ENCODE results near the gene NCK2. TPM values are rescaled to one million over a fixed set of nuclear protein-coding genes. Genes with fewer than 3 reads are reported as not detected.

Gene NCK2
- total RNA-seq, 4 donors from 2014 or later, result 46.0 to 62.6 (median 55.3) TPM

- no peak for DNase-seq
- 83 to 88% methylated on average over 4 of the region's 4 CpGs for WGBS, 2 donors
- no peak overlapping the region for H3K4me3 ChIP-seq (replicated peaks in 1 of 3)
- H3K27ac ChIP-seq, result no peak overlapping the region
- H3K27me3 ChIP-seq, result no peaks in the 10 kb centered on the region
- H3K4me1 ChIP-seq, result no peaks in the 10 kb centered on the region
- H3K9me3 ChIP-seq, result no peaks in the 10 kb centered on the region
- H3K36me3 ChIP-seq, result no peaks in the 10 kb centered on the region
- intact Hi-C loops (cut with DNase I), result loop anchor here (10.0 kb wide), 1 partner anchor 60 kb away; no protein-coding TSS in a partner anchor
- TF ChIP-seq POLR2A (IDR thresholded peaks at IDR 0.05) (no peak), CTCF (IDR thresholded peaks at IDR 0.05) (no peak)
Observed at GRCh38 chr2:105734762-105735538, 9.8 kb upstream of the NCK2 start.

- no peak for TF ChIP-seq POLR2A (IDR thresholded peaks at IDR 0.05)
- no peak for TF ChIP-seq CTCF (IDR thresholded peaks at IDR 0.05)
- Histone ChIP-seq H3K4me1 (no peaks in the 10 kb centered on the region), H3K27ac (no peak overlapping the region), H3K36me3 (no peaks in the 10 kb centered on the region), H3K4me3 (replicated peaks in 1 of 3) (no peak overlapping the region), H3K27me3 (no peaks in the 10 kb centered on the region), H3K9me3 (no peaks in the 10 kb centered on the region)
- 93 to 98% methylated on average over 6 of the region's 6 CpGs for WGBS, 2 donors
- no peak for DNase-seq
- intact Hi-C loops (cut with DNase I), result loop anchor here (10.0 kb wide), 1 partner anchor 61 kb away; no protein-coding TSS in a partner anchor
Observed at GRCh38 chr2:105736145-105736544, 8.6 kb upstream of the NCK2 start.

DNA sequence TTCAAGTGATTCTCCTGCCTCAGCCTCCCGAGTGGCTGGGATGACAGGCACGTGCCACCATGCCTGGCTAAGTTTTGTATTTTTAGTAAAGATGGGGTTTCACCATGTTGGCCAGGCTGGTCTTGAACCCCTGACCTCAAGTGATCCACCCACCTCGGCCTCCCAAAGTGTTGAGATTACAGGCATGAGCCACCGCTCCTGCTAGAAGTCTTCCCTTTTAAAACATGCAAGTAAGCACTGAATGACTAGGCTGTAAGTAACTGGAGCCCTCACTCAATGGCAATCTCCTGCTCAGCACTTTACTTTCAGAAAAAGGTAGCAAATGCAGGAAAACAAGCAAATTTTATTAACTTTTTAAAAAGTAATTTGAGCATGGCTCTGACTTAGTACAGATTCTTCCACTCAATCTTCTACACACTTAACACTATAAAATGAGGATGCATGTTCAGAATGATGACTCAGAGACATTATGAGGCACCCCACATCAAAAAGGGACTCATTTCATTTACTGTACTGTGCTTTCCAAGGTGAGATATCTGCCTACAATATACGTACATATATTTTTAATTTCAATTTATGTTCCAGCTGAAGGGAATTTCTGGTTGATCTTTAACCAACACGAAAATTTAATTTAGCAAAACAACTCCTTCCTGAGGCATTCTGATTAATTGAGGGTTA is 6.6 kb upstream of the NCK2 start:
- no peaks in the 10 kb centered on the region for H3K9me3 ChIP-seq
- H3K4me1 ChIP-seq, result no peaks in the 10 kb centered on the region
- TF ChIP-seq CTCF (IDR thresholded peaks at IDR 0.05) (no peak), POLR2A (IDR thresholded peaks at IDR 0.05) (no peak)
- no peak for DNase-seq
- H3K27ac ChIP-seq, result no peak overlapping the region
- no peak overlapping the region for H3K4me3 ChIP-seq (replicated peaks in 1 of 3)
- no peaks in the 10 kb centered on the region for H3K27me3 ChIP-seq
- H3K36me3 ChIP-seq, result no peaks in the 10 kb centered on the region
- WGBS, 2 donors, result 82 to 83% methylated on average over 6 of the region's 6 CpGs
- intact Hi-C loops (cut with DNase I), result loop anchor here (10.0 kb wide), 1 partner anchor 63 kb away; no protein-coding TSS in a partner anchor

DNA sequence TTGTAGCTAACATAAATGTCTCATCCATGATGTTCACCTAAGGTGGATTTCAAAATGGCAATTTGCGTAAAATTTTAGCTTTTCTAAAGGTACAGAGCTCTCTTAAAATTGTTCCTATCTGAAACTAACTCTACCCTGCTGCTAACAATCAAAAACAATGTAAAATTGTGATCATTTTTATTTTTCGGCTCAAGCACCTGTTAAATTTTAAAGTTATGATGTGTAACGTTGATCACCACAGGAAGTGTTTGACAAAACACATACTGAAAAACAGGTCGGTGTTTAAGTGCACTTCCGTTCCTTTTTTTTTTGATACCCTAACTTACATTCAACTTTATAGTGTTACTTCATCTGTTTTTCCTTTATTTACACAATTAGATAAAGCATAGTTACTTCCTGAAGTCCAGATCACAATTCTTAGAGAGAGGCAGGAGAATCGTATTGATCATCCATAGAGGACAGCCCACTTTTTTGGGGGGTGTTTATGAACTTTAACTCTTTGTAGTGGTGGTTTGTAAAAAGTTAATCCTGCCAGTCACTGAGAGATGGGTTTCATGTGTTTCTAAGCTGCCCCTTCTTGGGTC is 6.0 kb upstream of the NCK2 start:
- Histone ChIP-seq H3K36me3 (no peaks in the 10 kb centered on the region), H3K27ac (no peak overlapping the region), H3K4me3 (replicated peaks in 1 of 3) (no peak overlapping the region), H3K4me1 (peaks cover 0 to 4% of the 10 kb centered on the region in 2 donors), H3K9me3 (no peaks in the 10 kb centered on the region), H3K27me3 (no peaks in the 10 kb centered on the region)
- intact Hi-C loops (cut with DNase I), result loop anchor here (10.0 kb wide), 1 partner anchor 64 kb away; no protein-coding TSS in a partner anchor
- no peak for DNase-seq
- TF ChIP-seq CTCF (IDR thresholded peaks at IDR 0.05), result no peak
- TF ChIP-seq POLR2A (IDR thresholded peaks at IDR 0.05), result no peak
- WGBS, 2 donors, result 77 to 81% methylated on average over 6 of the region's 6 CpGs

Measured in thyroid gland (tissue), 4 donors.